OCI-LY1 (cell line): ENCODE data around the gene PLCB4.

Experiments
- EZH2 ChIP-seq: fragments of 200-600 bp; sonication (generic), shearing (Covaris generic); IDR thresholded peaks from 2 replicates; pipeline ENCODE4 v1.8.0; 2017; ENCODE audit warnings: borderline replicate concordance, mixed run types, mild to moderate bottlenecking, antibody characterized with exemption, low read length, moderate library complexity, mixed read lengths
- TF ChIP-seq, protein P1 (sequence below): fragments of 200-600 bp; sonication (generic), shearing (Covaris generic); IDR thresholded peaks from 2 replicates; pipeline ENCODE4 v1.5.1; 2017; ENCODE audit warnings: mild to moderate bottlenecking, antibody characterized with exemption, low read length, moderate library complexity, mixed read lengths

DNA sequence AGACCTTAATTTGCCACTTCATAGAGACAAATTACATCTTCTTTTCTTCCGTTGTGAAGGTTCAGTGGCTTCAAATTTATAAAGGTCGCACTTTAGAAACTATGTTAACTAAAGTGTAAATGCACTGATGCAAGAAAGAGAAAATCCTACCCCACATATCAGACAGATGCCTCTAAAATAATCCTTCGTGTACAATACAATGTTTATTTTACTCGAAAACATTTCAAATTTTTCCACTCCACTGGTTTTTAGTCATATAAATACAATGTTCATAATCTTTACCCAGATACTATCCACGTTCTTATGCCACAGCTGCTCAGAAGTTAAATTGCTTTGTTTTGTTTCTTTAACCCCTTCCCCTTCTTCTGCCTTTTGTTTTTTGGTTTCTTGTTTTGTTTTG is 305.2 kb downstream of the PLCB4 start:
- no peak for TF ChIP-seq EZH2
- TF ChIP-seq, protein P1, sequence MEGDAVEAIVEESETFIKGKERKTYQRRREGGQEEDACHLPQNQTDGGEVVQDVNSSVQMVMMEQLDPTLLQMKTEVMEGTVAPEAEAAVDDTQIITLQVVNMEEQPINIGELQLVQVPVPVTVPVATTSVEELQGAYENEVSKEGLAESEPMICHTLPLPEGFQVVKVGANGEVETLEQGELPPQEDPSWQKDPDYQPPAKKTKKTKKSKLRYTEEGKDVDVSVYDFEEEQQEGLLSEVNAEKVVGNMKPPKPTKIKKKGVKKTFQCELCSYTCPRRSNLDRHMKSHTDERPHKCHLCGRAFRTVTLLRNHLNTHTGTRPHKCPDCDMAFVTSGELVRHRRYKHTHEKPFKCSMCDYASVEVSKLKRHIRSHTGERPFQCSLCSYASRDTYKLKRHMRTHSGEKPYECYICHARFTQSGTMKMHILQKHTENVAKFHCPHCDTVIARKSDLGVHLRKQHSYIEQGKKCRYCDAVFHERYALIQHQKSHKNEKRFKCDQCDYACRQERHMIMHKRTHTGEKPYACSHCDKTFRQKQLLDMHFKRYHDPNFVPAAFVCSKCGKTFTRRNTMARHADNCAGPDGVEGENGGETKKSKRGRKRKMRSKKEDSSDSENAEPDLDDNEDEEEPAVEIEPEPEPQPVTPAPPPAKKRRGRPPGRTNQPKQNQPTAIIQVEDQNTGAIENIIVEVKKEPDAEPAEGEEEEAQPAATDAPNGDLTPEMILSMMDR, result no peak
